GM12801 (cell line): ENCODE data around the gene TENT5C.

ENCODE experiments used
- TF ChIP-seq, protein P1 (sequence below): IDR thresholded peaks from one replicate; pipeline ENCODE4 v1.5.1; 2011; ENCODE audit warnings: control low read depth; ENCODE audit not compliant: insufficient read length; ENCODE audit errors: extremely low read depth

TENT5C gene

DNA sequence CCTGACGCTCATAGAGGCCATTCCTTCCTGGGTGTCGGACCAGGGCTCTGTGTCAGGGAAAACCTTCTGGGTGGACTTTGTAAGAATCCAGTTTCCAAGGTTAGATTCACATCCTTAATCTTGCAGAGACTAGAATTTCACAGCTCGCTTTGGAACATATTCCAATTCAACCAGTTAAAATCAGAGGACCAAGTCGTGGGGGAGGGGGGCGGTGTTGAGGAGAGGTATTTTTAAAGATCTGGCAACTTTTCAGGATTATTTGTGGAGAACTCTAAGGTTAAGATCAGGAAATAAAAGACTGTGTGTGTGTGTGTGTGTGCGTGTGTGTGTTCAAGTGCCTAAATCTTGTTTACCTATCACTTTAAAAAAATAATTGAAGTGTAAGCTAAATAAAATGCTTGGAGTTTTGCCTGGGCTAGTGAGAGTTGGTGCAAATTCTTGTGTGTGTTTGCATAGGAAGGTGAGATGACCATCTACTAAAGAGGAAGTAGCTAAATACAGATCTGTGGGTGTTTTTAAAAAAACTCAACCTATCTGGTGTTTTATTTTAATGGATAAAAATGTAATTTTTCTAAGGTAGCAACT lies 21.8 kb downstream of the TENT5C start:
- TF ChIP-seq, protein P1, sequence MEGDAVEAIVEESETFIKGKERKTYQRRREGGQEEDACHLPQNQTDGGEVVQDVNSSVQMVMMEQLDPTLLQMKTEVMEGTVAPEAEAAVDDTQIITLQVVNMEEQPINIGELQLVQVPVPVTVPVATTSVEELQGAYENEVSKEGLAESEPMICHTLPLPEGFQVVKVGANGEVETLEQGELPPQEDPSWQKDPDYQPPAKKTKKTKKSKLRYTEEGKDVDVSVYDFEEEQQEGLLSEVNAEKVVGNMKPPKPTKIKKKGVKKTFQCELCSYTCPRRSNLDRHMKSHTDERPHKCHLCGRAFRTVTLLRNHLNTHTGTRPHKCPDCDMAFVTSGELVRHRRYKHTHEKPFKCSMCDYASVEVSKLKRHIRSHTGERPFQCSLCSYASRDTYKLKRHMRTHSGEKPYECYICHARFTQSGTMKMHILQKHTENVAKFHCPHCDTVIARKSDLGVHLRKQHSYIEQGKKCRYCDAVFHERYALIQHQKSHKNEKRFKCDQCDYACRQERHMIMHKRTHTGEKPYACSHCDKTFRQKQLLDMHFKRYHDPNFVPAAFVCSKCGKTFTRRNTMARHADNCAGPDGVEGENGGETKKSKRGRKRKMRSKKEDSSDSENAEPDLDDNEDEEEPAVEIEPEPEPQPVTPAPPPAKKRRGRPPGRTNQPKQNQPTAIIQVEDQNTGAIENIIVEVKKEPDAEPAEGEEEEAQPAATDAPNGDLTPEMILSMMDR: no peak

DNA sequence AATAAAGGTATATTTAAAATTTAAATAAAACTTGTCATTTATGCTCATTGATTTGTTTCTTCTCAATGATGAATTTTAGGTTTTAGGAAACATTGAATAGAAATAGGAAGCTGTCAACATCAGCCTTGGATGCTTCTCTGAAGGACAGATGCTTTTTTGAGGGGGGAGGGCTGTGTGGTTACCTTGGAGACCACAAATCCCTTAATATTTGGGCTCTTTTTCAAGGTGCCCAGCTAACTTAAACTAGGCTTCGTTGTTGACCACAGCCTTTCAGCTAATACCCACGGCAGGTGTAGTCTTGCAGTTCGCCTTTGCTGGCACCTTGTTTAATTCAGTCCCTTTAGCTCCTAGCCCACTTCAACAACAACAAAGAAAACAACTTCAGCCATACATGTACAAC lies 22.5 kb downstream of the TENT5C start:
- TF ChIP-seq, protein P1: no peak

DNA sequence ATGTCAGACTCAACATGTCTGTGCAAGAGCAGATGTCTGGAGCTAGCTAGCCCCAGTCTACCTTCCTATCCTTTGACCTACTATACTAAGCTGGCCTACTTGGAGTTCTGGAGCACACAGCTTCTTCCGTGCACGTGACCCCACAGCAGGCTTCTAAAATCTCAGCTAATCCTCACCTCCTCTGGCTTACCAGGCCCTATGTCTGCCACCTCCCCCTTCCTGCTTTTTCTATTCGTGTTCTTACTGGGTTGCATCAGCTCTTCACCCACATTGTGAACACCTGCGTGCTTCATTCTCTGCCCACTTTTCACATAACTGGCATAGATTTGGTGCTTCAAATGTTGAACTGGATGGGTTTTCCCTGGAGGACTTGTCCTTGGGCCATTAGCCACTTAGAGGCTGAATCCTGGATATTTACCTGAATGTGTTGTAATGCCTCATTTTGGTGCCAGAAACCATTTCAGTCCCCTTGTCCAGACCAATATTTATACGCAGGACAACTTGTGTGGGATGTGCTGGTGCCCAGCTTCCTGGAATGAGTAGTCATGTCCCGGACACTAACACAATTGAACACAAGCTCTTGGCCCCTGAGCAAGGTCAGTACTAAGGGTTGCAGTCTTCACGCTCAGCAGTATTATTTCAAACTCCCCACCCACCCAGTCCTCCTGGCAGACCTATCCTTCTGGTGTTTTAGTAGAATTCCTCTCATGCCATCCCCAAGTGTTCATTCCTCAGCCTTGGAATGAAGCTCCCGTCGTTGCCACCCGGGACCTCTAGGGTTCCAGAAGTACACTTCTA lies 24.0 kb downstream of the TENT5C start:
- TF ChIP-seq, protein P1: no peak

DNA sequence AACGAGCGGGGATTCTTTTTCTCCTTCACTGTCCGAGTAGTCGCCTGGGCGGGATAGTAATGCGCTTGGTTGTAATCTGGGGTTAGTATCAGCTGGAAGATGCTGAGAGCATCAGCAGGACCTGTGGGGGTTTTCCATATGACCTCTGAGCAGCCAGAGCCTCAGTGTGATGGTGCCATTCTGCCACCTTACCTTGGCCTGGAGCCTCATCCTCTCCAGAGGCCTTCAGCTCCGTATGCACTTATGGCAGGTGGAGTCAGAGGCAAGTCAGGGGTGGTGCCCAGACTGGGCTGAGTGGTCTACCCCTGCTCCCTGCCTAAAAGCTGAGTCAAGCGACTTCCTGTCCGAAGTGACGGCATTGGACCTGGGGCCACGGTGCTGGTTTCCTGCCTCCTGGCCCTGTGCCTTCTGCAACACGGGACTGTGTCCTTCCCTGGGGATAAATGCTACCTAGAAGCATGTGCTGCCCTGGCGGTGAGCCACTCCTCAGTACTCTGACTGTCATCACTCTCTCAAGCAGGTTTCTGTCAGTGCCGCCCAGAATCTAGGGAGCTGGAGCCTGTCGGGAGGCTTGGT lies 24.7 kb downstream of the TENT5C start:
- TF ChIP-seq, protein P1: no peak

DNA sequence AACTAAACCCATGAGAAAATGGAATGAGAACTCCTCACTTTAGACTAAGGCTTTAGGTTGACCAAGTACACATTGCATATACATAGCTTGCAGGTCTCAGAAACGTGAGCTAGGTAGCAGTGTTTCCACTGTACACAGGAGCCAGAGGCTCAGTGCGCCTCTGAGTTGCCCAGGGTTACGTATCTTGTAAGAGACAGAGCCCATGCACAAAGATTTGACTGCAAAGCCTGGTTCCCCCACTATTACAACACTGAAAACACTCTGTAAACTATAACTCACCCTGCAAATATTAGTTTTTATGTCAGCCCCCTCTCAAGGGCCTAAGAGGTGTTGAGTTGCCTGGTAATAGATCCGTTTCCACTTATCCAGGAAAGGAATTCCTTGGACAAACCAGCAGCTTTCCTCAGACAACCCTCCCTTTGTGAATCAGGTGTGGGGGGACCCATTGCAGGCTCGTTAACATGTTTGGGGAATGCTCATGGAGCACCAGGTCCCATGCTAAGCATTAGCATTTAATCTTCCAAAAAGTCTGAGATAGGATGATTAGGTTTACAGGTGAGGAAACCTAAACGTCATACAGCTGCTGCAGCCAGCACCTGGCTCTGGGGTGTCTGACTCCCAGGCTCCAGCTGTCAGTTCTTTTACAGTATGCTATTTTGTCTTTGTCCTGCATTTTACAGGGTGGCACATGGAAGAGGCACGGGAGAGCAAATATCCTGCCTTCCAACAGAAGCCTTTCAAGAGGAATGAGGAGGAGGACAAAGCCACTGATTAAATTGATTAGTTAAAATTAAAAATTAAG lies 25.7 kb downstream of the TENT5C start:
- TF ChIP-seq, protein P1: no peak

DNA sequence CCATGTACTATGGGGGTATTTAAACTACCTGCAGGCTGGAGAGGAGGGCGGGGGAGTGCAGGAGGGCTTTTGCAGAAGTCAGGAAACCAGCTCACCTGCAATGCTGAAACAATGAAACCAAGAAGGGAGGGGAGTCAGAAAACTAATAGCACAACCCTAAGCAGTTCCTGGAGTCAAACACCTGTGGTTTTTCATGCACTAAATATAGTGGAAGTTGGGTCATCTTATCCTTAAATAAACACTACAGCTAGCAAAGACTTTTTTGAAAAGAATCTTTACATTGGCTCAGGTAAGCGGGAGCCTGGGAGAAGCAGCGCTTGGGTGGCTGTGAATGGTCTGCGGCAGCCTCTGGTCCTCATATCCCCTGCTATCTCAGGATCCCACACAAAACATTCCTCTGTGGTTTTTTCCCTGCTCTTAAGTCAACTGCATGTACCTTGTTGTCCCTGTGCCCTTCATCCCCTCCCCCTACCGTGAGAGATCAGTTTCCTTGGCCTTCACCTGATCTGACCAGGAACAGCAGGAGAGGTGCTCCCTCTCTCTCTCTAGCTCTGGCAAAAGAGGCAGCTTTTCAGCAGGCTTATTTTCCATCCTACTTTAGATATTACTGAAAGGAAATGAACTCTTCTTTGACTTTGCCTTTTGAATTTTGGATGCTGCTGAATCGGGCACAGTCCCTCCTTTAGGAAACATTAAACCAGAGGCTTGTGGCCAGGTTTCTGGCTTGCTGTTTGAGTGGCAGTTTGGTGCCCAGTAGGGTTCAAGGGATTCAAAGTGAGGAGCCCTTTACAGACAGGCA lies 26.6 kb downstream of the TENT5C start:
- TF ChIP-seq, protein P1: no peak

DNA sequence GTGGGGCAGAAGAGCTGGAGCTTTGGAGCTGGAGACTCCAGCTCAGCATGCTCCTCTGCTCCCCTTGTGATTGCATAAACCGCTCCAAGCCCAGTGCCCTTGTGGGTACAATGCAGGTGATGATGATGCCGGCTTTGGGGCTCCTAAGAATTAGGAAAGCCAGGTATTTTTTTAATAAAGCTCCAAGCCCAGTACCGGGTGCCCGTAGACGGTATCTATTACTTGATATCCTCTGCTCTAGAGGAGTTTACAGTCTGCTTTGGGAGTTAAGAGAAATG lies 27.2 kb downstream of the TENT5C start:
- TF ChIP-seq, protein P1: no peak
